Embryonic facial prominence (tissue), 1 donor: ENCODE results near the gene BLID.

ENCODE experiments used
- DNase-seq: peaks from one replicate; pipeline ENCODE4 v3.0.0-alpha.2; 2016; ENCODE audit errors: extremely low spot score

Gene BLID

DNA sequence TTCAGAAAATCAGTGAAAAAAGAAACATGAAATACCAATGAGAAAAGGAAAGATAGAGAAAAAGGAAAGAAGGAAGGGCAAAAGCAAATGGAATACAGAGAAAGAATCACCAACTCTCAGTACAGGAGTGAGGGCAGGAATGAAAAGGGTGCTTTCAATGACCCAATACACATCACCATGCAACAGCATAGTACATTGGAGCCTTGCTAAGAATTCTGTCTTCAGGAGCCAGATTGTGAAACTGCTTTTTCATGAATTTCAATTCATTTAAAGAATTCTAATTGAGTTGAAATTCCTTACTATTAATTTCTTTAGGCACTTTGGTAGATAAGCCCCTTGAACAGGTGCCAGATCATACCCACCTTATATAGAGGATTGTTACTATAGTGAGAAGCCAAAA is 34.9 kb downstream of the BLID start:
- DNase-seq = no peak

DNA sequence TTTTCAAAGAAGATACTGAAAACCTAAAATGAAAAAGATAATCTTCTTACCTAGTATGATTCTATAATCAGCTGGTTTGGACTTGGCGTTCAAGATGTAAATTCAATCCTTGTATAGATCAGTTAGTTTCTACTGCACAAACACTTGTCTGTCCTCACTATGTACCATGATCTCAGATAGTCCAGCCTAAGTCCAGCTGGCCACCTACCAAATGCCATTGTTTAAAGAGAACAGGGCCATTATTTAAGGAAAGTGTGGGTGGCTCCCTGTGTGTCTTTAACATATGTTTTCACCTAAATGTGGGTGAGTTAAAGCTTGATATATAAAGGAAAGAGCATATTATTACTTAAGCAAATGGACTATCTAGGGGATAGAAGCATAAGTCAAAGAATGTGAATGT is 38.6 kb downstream of the BLID start:
- DNase-seq = no peak

DNA sequence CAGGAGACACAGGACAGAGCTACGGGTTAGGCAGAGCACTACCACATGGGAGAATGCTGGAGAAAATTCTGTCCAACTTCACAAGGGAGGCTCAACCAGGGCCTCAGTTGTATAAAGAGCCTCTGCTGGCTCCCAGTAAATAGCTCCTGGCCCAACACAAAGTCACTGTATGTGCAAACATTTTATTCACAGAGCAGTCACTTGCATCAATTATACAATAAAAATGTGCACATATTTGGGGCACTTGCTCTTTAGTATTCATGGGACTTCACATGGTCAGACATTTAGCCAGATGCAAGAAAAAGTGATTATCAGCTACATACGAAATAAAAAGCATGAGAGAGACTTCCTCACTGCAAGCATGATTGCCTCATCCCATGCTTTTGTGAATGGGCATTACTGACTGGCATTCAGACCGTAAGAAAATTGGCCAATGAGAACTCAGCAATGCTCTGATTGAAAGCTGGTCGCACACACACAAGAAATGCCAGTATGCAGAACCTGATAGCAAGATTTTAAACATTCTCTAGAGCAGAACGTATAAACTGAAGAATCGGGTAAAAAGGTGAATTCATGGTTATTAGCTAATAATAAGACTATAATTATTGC is 39.4 kb downstream of the BLID start:
- no peak for DNase-seq

DNA sequence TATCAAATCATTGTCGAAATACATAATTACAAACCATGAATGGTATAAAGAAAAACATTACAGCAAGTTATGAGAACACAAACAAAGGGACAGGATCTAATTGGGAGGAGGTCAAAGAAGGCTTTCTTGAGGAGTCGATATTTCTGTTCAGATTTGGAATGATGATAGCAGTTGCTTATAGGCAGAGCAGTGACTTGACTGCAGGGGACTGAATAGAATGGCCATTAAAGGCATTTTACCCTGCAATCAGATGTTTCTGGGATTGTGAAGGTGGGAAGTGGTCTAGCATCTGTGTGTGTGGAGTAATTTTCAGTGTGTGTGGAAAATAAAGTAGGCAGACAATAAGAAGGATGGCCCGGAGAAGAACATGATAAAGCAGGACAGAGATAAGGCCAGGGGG is 41.0 kb downstream of the BLID start:
- no peak for DNase-seq

DNA sequence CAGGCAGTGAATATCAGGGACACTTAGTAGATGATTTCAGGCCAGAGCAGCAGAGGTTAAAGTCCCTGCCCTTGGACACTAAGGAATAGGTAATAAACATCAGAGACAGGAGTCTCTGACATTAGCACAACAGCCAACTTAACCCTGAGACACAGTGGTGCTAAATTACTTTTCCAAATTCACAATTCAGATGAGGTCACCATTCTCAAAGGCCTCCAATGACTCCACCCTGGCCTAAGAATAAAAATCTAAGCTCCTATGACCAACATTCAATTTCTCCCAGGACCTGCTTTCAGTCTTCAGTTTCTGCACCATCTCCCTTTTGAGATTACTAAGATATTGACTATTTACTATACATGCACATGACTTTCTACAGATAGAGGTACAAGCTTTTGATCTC is 42.0 kb downstream of the BLID start:
- DNase-seq = no peak

DNA sequence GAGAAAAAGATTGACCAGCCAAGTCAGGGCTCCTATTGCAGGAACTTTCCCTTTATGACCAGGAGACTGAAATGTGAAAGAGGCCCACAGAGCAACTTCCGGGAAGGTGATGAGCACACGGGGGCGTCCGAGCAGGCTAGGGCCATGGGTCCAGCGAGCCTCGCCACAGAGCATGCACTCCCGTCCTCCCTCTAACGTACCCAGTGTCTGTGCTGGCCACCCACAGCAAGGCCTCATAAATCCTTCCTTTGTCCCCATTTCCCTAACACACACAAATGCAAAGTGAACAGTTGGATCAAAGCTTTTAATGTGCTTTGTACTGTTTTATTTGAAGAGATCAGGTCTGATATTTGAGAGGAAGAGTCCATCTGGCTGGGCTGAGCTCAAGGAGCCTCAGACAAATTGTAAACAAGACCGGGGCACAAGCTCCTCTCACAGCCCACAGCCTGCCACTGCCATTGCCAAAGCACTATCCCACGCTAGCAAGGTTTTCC is 44.3 kb downstream of the BLID start:
- no peak for DNase-seq

DNA sequence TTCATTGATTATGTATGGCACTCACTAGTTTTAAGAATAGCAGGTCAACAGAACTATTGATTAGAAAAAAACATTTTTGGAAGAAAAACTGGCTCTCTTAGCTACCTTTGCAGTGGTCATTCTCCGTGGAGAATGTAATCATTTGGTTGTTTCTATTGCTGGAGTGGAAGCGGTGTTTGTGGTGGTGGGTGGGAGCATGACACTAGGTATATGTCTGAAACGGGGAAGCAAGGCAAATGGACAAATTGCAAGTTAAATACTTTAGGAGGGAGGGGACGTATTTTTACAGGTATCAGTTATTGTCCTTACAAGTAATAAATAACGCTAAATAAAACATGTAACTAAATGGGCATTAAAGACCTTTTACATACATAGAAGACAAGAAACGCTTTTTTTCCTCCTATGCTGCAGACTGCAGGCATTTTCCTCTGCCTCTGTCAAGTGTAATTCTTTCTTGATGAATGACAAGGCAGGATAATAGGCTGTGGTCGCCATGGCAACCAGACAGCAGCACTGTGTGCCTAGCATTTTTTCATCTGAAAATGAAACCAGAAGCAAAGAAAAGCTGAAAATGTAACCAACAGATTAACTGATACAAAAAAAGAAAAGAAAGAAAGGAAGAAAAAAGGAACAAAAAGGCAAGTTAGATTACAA is 46.2 kb downstream of the BLID start:
- DNase-seq = peak; percentile 80

DNA sequence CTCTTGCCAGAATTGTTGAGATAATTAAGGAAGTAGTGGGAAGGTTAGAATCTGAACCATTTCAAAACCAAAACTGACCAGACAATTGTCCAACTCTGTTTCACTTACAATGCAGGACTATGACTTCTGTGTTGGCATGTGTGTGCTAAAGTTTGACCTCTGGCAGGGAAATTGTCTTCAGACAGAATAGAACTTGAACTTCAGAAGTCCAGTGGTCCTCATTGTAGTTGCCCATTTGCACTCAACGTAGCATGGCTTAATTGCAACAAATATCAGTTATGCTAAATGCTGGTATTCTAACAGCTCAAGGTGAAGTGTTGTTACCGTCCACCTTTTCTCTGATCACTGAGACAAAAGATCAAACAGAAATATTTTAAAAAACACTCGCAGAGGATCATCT is 47.2 kb downstream of the BLID start:
- DNase-seq = no peak

DNA sequence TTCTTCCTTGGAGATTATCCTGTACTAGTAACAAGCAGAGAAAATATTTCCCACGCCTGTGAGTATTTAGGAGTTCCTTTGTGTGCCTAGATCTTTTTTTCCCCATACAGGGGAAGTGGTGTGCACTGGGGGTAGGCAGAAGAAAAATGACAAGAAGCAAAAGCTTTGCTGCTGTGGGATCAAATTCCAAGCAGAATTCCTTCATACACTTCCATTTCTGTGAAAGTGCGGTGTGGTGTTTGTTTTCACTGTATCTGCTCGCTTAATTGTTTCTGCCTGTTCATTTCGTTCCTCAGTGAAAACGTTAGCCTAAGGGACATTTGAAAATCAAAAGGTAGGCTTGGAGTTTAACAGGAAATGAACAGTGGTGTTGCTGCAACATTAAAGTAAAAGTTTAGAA is 47.9 kb downstream of the BLID start:
- DNase-seq = peak; percentile 62
